Testis (tissue), 2 donors: Measurements from ENCODE around the gene SDSL.

ENCODE experiments used
- POLR2A ChIP-seq: fragments of 450-650 bp; IDR thresholded peaks from one replicate; pipeline ENCODE4 v1.6.1; 2017; ENCODE audit warnings: antibody characterized with exemption, mild to moderate bottlenecking, moderate library complexity
- TF ChIP-seq, protein P1 (sequence below), 3 experiments: fragments of 450-650 bp in 2 of 3; fragments of 200-600 bp in 1 of 3; sonication (generic) in 1 of 3; IDR thresholded peaks; one replicate each; pipeline ENCODE4 v1.5.1; 2016 to 2019; ENCODE audit warnings: antibody characterized with exemption in 3 of 3, mild to moderate bottlenecking in 2 of 3, moderate library complexity in 1 of 3

DNA sequence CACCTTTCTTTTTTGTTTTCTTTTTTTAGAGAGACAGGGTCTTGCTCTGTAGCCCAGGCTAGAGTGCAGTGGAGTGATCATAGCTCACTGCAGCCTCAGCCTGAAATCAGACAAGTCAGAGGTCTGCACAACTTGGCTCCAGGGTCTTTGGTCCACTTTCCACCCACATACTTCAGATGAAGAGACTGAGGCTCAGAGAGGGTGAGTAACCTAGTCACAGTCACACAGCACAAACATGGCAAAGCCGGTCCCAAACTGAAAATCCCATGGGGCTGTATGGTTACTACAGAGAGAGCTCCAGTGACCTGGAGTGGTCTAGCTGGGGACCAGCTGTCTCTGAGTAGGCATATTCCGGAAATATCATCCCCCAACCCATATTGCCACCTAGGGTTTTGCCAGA lies 30.3 kb downstream of the SDSL start:
- TF ChIP-seq, protein P1, sequence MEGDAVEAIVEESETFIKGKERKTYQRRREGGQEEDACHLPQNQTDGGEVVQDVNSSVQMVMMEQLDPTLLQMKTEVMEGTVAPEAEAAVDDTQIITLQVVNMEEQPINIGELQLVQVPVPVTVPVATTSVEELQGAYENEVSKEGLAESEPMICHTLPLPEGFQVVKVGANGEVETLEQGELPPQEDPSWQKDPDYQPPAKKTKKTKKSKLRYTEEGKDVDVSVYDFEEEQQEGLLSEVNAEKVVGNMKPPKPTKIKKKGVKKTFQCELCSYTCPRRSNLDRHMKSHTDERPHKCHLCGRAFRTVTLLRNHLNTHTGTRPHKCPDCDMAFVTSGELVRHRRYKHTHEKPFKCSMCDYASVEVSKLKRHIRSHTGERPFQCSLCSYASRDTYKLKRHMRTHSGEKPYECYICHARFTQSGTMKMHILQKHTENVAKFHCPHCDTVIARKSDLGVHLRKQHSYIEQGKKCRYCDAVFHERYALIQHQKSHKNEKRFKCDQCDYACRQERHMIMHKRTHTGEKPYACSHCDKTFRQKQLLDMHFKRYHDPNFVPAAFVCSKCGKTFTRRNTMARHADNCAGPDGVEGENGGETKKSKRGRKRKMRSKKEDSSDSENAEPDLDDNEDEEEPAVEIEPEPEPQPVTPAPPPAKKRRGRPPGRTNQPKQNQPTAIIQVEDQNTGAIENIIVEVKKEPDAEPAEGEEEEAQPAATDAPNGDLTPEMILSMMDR (IDR thresholded peaks at IDR 0.05): no peak
- TF ChIP-seq POLR2A: no peak
